Spleen (tissue), 11 donors: Measurements from ENCODE around the gene SARS2. TPM values are rescaled to one million over a fixed set of nuclear protein-coding genes. Genes with fewer than 3 reads are reported as not detected.

ENCODE experiments used
- DNase-seq: peaks from one replicate; pipeline ENCODE4 v3.0.0-alpha.2; 2020
- H3K27ac ChIP-seq, 8 donors: fragments of 200-600 bp; sonication (generic) in 7 of 8; 1 replicate in 4 of 8; 2 replicates in 4 of 8; pipeline versions ENCODE4 v1.5.0 to v1.8.0; 2016 to 2021; ENCODE audit warnings: inconsistent platforms in 4 of 8, mild to moderate bottlenecking in 4 of 8, moderate library complexity in 1 of 8
- H3K27me3 ChIP-seq, 7 donors: fragments of 200-600 bp; sonication (generic) in 6 of 7; replicated peaks in 1 of 7; 1 replicate in 4 of 7; 2 replicates in 3 of 7; pipeline versions ENCODE4 v1.5.0 to v1.8.0; 2016 to 2021; ENCODE audit warnings: inconsistent platforms in 3 of 7, mild to moderate bottlenecking in 1 of 7
- H3K36me3 ChIP-seq, 6 donors: fragments of 200-600 bp; sonication (generic) in 5 of 6; 1 replicate in 4 of 6; 2 replicates in 2 of 6; pipeline versions ENCODE4 v1.5.0 to v1.8.0; 2016 to 2021; ENCODE audit warnings: inconsistent platforms in 2 of 6
- H3K4me1 ChIP-seq, 6 donors: fragments of 200-600 bp; sonication (generic) in 5 of 6; 1 replicate in 3 of 6; 2 replicates in 3 of 6; pipeline versions ENCODE4 v1.5.0 to v1.8.0; 2016 to 2021; ENCODE audit warnings: inconsistent platforms in 3 of 6
- H3K4me3 ChIP-seq, 8 donors: fragments of 200-600 bp; sonication (generic) in 7 of 8; 1 replicate in 4 of 8; 2 replicates in 4 of 8; pipeline versions ENCODE4 v1.5.0 to v1.8.0; 2016 to 2021; ENCODE audit warnings: inconsistent platforms in 4 of 8, mild to moderate bottlenecking in 4 of 8, moderate library complexity in 2 of 8
- H3K9me3 ChIP-seq, 8 donors: fragments of 200-600 bp; sonication (generic) in 7 of 8; 1 replicate in 4 of 8; 2 replicates in 4 of 8; pipeline versions ENCODE4 v1.5.0 to v1.8.0; 2016 to 2021; ENCODE audit warnings: inconsistent platforms in 4 of 8
- POLR2A ChIP-seq, 3 donors: fragments of 450-650 bp; IDR thresholded peaks; one replicate each; pipeline ENCODE4 v1.5.1; 2017; ENCODE audit warnings: antibody characterized with exemption in 3 of 3, mild to moderate bottlenecking in 1 of 3
- POLR2AphosphoS5 ChIP-seq, 3 donors: sonication (generic); formaldehyde crosslinking; IDR thresholded peaks; one replicate each; pipeline ENCODE4 v1.5.1; 2017; ENCODE audit warnings: antibody characterized with exemption in 3 of 3
- WGBS, 5 donors: extraction: QIAGEN DNeasy Blood & Tissue Kit in 3 of 5; methylation state at CpG; one replicate each; pipeline versions ENCODE4 v1.1.5 to v1.1.7; 2013 to 2018; 5-methylcytosine and 5-hydroxymethylcytosine counted together
- intact Hi-C: fragments of 100-400 bp; cut with DNase I; formaldehyde crosslinking; loops from one replicate; pipeline ENCODE4 v1.15.0; 2023; ENCODE audit warnings: low total_unique reads
- polyA plus RNA-seq, 3 donors: library from polyadenylated mRNA; stranded (reverse); fragments of 200-250 nt; gene quantifications; one replicate each; pipeline ENCODE4 v1.2.1, GENCODE V29; 2013
- total RNA-seq, 7 donors: library from RNA; depleted of rRNA in 3 of 7; stranded (reverse); fragments of >200 nt in 3 of 7; fragmentation: NEBNext Ultra II Directional in 4 of 7; extraction: Animal tissue kit (Norgen Biotek cat#: 25700) in 4 of 7; gene quantifications; one replicate each; pipeline versions ENCODE4 v1.1.0 to v1.2.1, GENCODE V29; 2016 to 2021
- TF ChIP-seq, protein P1 (sequence below), 11 experiments: fragments of 200-600 bp in 7 of 11; fragments of 450-650 bp in 4 of 11; sonication (generic) in 4 of 11; IDR thresholded peaks in 8 of 11; conservative IDR thresholded peaks in 3 of 11; 1 replicate in 7 of 11; 2 replicates in 4 of 11; pipeline versions ENCODE4 v1.4.0 to v1.8.0; 2016 to 2021; ENCODE audit warnings: antibody characterized with exemption in 11 of 11, inconsistent platforms in 4 of 11, mild to moderate bottlenecking in 1 of 11
- donor health status: healthy with polysubstance abuse.
- donor health status: DM: no; HTN: no; CAD: no; lungs with moderate emphysema.
- donor health status: DM: no; HTN: no; CAD: no.
- donor health status: Bipolar disorder and iron deficiency.
- donor health status: healthy.
- donor health status: DM: no; HTN: no; CAD: no.
- donor health status: DM: yes; HTN: yes; CAD: no.

The SARS2 gene
- total and polyA plus RNA-seq, 10 donors, result 12.5 to 70.3 (median 26.9) TPM

DNA sequence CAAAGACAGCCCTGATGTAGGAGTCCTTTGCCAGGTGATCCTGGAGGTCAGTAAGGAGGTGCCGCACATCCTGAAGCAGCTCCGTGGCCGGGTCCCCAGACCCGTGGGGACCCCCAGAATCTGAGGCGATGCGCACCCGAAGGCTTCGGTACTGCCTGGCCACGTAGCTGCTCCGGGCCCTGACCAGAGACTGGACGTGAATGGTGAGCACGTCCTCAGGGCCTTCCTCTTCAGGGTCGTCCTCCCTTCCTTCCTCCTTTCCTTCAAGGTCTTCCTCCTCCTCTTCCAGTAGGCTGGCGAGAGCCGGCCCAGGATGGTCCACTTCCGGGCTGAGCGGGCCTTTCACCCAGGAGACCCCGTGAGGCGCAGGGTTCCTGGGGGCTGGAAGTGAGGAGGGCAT is 60.0 kb downstream of the SARS2 start:
- TF ChIP-seq POLR2A (IDR thresholded peaks at IDR 0.05) (no peak), POLR2AphosphoS5 (IDR thresholded peaks at IDR 0.05) (no peak)
- TF ChIP-seq, protein P1, sequence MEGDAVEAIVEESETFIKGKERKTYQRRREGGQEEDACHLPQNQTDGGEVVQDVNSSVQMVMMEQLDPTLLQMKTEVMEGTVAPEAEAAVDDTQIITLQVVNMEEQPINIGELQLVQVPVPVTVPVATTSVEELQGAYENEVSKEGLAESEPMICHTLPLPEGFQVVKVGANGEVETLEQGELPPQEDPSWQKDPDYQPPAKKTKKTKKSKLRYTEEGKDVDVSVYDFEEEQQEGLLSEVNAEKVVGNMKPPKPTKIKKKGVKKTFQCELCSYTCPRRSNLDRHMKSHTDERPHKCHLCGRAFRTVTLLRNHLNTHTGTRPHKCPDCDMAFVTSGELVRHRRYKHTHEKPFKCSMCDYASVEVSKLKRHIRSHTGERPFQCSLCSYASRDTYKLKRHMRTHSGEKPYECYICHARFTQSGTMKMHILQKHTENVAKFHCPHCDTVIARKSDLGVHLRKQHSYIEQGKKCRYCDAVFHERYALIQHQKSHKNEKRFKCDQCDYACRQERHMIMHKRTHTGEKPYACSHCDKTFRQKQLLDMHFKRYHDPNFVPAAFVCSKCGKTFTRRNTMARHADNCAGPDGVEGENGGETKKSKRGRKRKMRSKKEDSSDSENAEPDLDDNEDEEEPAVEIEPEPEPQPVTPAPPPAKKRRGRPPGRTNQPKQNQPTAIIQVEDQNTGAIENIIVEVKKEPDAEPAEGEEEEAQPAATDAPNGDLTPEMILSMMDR (IDR thresholded peaks at IDR 0.05 in 8 of 11, conservative IDR thresholded peaks at IDR 0.05 in 3 of 11), result no peak
- WGBS, 5 donors, result 71 to 85% (median 82%) methylated on average over 14 to 19 of the region's 19 CpGs
- intact Hi-C loops, result no loop called here
- peaks cover 21 to 53% (median 46%) of the 10 kb centered on the region in 6 donors for H3K4me1 ChIP-seq
- H3K27ac ChIP-seq, result peak overlapping the region; percentile 27 to 93 (median 78)
- H3K4me3 ChIP-seq, result peak overlapping the region in 4 of 8 donors; percentile 49 to 70 (median 54)
- H3K27me3 ChIP-seq, result no peaks in the 10 kb centered on the region
- H3K9me3 ChIP-seq, result no peaks in the 10 kb centered on the region
- H3K36me3 ChIP-seq, result peaks cover 0 to 48% (median 0%) of the 10 kb centered on the region in 6 donors
- peak; percentile 78 for DNase-seq

DNA sequence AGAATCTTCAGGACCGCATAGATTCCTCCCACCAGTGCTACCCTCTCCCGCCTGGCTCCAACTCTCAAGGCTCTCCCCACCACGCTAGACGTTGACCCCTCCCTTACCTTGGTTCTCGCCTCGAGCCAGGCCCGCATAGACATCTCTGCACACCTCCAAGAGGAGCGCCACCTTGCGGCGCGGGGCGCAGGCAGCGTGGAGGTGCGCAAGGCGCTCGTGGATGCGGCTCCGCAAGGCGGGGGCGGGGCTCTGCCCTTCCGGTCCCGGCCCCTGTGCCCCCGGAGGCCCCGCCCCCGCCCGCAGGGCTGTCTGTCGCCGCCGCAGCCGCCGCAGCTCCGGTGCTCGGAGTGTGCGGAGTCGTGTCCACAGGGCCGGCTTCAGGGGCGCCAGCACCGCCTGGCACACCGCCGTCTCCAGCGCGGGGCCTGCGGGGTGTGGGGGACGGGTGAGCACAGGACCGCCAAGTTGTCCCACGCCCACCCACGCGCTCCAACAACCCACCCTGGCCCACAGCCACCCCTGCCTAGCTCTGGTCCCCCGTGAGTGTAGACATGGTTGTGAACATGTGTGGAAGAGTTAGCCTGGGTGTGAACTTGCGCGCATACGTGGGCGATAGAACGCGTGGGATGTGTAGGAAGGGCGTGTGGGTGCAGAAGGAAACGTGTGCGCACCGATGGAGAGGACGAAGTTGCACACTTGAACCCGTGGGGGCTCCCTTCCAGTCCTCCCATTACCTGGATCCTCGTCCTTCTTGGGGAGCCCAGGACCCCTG is 60.5 kb downstream of the SARS2 start:
- H3K27ac ChIP-seq, result peak overlapping the region; percentile 71 to 93 (median 84)
- peak; percentile 99 for DNase-seq
- H3K27me3 ChIP-seq, result no peaks in the 10 kb centered on the region
- no peaks in the 10 kb centered on the region for H3K9me3 ChIP-seq
- WGBS, 5 donors, result 12 to 30% (median 15%) methylated on average over 25 to 62 of the region's 62 CpGs
- peaks cover 0 to 43% (median 0%) of the 10 kb centered on the region in 6 donors for H3K36me3 ChIP-seq
- peaks cover 23 to 59% (median 52%) of the 10 kb centered on the region in 6 donors for H3K4me1 ChIP-seq
- TF ChIP-seq, protein P1 (IDR thresholded peaks at IDR 0.05 in 8 of 11, conservative IDR thresholded peaks at IDR 0.05 in 3 of 11), result peak; percentile 89 to 98 (median 95)
- TF ChIP-seq POLR2AphosphoS5 (IDR thresholded peaks at IDR 0.05) (peak; percentile 89 to 94 (median 92)), POLR2A (IDR thresholded peaks at IDR 0.05) (peak in 1 of 3 donors; percentile 17)
- peak overlapping the region; percentile 31 to 70 (median 54) for H3K4me3 ChIP-seq
- intact Hi-C loops, result no loop called here

DNA sequence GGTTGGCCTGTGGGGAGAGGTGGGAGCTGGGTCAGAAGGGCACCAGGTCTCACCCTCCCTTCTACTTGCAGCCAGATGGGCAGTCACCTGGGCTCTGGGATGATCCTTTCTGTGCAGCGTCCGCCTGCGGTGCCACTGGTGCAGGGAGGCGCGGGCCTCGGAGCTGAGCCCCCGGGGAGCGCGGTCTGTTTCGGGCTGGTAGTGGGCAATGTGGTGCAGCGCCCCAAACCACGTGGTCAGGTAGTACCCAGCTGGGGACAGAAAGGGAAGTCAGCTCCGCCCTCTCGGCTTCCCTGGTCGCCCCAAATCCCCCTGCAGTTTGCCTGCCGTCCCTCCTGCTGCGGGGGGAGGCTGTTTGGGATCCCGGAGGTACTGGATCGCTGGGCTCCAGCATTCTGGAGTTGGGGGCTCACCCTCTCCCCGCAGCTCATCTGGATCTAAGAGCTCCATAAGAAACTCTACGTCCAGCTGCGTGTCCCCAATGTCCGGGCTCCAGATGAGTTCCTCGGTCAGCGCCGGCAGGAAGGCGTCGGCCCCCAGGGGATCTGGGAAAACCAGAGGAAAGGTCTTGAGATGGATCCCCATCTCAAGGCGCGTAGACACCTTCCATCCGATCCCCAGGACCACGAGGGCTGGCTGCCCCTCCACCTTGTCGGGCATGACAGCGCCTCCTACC is 61.3 kb downstream of the SARS2 start:
- peaks cover 0 to 43% (median 0%) of the 10 kb centered on the region in 6 donors for H3K36me3 ChIP-seq
- peak overlapping the region; percentile 71 to 93 (median 84) for H3K27ac ChIP-seq
- WGBS, 5 donors, result 1 to 14% (median 6%) methylated on average over 20 to 34 of the region's 34 CpGs
- no peaks in the 10 kb centered on the region for H3K9me3 ChIP-seq
- no peaks in the 10 kb centered on the region for H3K27me3 ChIP-seq
- peak; percentile 92 for DNase-seq
- peaks cover 28 to 66% (median 59%) of the 10 kb centered on the region in 6 donors for H3K4me1 ChIP-seq
- intact Hi-C loops, result no loop called here
- peak; percentile 49 to 64 (median 58) for TF ChIP-seq POLR2AphosphoS5 (IDR thresholded peaks at IDR 0.05)
- TF ChIP-seq, protein P1 (IDR thresholded peaks at IDR 0.05 in 8 of 11, conservative IDR thresholded peaks at IDR 0.05 in 3 of 11), result no peak
- TF ChIP-seq POLR2A (IDR thresholded peaks at IDR 0.05), result no peak
- H3K4me3 ChIP-seq, result peak overlapping the region; percentile 31 to 70 (median 54)
